Nephron (organoid): ENCODE data around the gene AHNAK.
"Not testable (repeated sequence)": the region's sequence is repeated elsewhere in the genome, so short reads cannot be mapped to it uniquely, and the experiment has no call there.

Experiments used
- H3K27ac Mint-ChIP-seq, 3 experiments: 2 replicates each; pipeline ENCODE4 v1.8.0; 2020; ENCODE audit warnings: mixed read lengths in 3 of 3, mild to moderate bottlenecking in 2 of 3, moderate library complexity in 1 of 3
- H3K27me3 Mint-ChIP-seq: 2 replicates; pipeline ENCODE4 v1.8.0; 2021; ENCODE audit warnings: low read depth, mild to moderate bottlenecking, moderate library complexity, mixed read lengths
- H3K36me3 Mint-ChIP-seq: 2 replicates; pipeline ENCODE4 v1.8.0; 2020; ENCODE audit warnings: low read depth, mixed read lengths
- H3K4me1 Mint-ChIP-seq: 2 replicates; pipeline ENCODE4 v1.8.0; 2020; ENCODE audit warnings: mixed read lengths
- H3K4me3 Mint-ChIP-seq, 3 experiments: 2 replicates each; pipeline ENCODE4 v1.8.0; 2020; ENCODE audit warnings: mild to moderate bottlenecking in 3 of 3, mixed read lengths in 3 of 3, moderate library complexity in 2 of 3
- H3K9me3 Mint-ChIP-seq: 2 replicates; pipeline ENCODE4 v1.8.0; 2020; ENCODE audit warnings: mixed read lengths
- TF ChIP-seq, protein P1 (sequence below), 3 experiments: fragments of 200-600 bp; sonication (generic); IDR thresholded peaks; one replicate each; pipeline ENCODE4 v1.5.0; 2021; ENCODE audit warnings: antibody characterized with exemption in 3 of 3; ENCODE audit not compliant: unreplicated experiment in 3 of 3

The AHNAK gene

DNA sequence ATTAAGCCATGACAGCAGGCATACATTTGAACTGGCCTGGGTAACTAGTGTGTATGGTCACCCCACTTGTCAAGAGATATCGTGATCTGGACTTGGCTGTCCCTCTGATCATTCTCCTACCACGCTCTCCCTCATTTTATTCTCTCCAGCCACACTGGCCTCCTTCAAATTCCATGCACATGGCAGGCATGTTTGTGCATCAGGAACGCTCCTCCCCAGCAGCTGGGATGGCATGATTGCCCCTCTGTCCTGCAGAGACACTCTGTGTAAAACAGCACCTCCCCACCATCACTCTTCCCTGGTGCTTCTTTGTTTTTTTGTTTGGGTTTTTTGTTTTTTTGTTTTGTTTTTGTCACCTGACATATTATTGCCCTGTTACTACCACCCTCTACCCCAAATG, 159.2 kb downstream of the AHNAK start:
- H3K27ac Mint-ChIP-seq: peak overlapping the region in 1 of 3 experiments; percentile 4
- TF ChIP-seq, protein P1, sequence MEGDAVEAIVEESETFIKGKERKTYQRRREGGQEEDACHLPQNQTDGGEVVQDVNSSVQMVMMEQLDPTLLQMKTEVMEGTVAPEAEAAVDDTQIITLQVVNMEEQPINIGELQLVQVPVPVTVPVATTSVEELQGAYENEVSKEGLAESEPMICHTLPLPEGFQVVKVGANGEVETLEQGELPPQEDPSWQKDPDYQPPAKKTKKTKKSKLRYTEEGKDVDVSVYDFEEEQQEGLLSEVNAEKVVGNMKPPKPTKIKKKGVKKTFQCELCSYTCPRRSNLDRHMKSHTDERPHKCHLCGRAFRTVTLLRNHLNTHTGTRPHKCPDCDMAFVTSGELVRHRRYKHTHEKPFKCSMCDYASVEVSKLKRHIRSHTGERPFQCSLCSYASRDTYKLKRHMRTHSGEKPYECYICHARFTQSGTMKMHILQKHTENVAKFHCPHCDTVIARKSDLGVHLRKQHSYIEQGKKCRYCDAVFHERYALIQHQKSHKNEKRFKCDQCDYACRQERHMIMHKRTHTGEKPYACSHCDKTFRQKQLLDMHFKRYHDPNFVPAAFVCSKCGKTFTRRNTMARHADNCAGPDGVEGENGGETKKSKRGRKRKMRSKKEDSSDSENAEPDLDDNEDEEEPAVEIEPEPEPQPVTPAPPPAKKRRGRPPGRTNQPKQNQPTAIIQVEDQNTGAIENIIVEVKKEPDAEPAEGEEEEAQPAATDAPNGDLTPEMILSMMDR (IDR thresholded peaks at IDR 0.05; ENCODE audit: unreplicated experiment in 3 of 3): no peak
- no peaks in the 10 kb centered on the region for H3K27me3 Mint-ChIP-seq
- no peak overlapping the region for H3K4me3 Mint-ChIP-seq
- H3K9me3 Mint-ChIP-seq: no peaks in the 10 kb centered on the region
- no peaks in the 10 kb centered on the region for H3K36me3 Mint-ChIP-seq
- peaks cover 24% of the 10 kb centered on the region for H3K4me1 Mint-ChIP-seq

DNA sequence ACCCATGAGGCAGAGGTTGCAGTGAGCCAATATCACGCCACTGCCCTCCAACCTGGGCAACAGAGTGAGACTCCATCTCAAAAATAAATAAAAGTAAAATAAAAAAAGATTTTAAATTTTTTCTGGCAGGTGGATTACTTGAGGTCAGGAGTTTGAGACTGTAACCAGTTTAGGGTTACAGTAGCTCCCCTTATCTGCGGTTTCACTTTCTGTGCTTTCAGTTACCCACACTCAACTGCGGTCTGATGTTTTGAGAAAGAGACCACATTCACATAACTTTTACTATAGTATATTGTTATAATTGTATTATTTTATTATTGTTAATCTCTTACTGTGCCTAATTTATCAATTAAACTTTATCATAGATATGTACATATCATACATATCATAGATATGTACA, 160.5 kb downstream of the AHNAK start:
- not testable (repeated sequence) for H3K27me3 Mint-ChIP-seq, H3K36me3 Mint-ChIP-seq, H3K27ac Mint-ChIP-seq, H3K9me3 Mint-ChIP-seq, H3K4me3 Mint-ChIP-seq
- H3K4me1 Mint-ChIP-seq: peaks cover 37% of the 10 kb centered on the region

DNA sequence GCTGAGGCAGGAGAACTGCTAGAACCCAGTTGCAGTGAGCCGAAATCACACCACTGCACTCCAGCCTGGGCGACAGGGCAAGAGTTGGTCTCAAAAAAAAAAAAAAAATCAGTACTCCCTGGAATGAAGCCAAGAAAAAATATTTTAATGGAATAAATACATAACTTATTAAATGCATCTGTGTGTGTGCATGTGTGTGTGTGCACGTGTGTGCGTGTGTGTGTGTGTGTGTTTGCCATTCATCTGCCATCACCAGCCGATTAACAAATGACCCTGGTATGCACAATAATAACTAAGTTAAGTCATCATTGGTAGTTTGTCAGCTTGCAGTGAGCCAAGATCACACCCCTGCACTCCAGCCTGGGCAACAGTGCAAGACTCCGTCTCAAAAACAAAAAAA, 162.8 kb downstream of the AHNAK start:
- TF ChIP-seq, protein P1 (IDR thresholded peaks at IDR 0.05; ENCODE audit: unreplicated experiment in 3 of 3): no peak
- Mint-ChIP-seq H3K27ac (peak overlapping the region in 2 of 3 experiments; percentile 63 to 69), H3K27me3 (no peaks in the 10 kb centered on the region), H3K4me3 (no peak overlapping the region), H3K4me1 (peaks cover 35% of the 10 kb centered on the region), H3K9me3 (no peaks in the 10 kb centered on the region), H3K36me3 (no peaks in the 10 kb centered on the region)
